ENCODE data around the gene IL23R.

GRCh38 chr1:67208217-67208616 lies 42.0 kb downstream of the IL23R start:
- TF ChIP-seq CTCF (IDR thresholded peaks at IDR 0.05) (no peak), POLR2A (IDR thresholded peaks at IDR 0.05) (no peak)
